H1 (cell line): ENCODE data around the gene CDKN1B. TPM values are rescaled to one million over a fixed set of nuclear protein-coding genes. Genes with fewer than 3 reads are reported as not detected.
A peak's percentile ranks its signal among the peaks of the same experiment; 100 is the strongest.

Experiments used
- ASH2L ChIP-seq: fragments of 200-600, 300-600 bp; sonication (generic); IDR thresholded peaks from one replicate; pipeline ENCODE4 v1.7.1; 2017; ENCODE audit warnings: low read length
- ATF3 ChIP-seq: IDR thresholded peaks from 2 replicates; pipeline ENCODE4 v1.6.1; 2011; ENCODE audit warnings: low read depth, mild to moderate bottlenecking, low read length; ENCODE audit not compliant: insufficient read depth
- BCL11A ChIP-seq, 2 experiments: IDR thresholded peaks; one replicate each; pipeline ENCODE4 v1.6.1; 2011; ENCODE audit warnings: low read depth in 2 of 2, low read length in 2 of 2, mild to moderate bottlenecking in 2 of 2
- CBX8 ChIP-seq: fragments of 300-800, 300-1000 bp; sonication (generic); IDR thresholded peaks from 2 replicates; pipeline ENCODE4 v1.7.1; 2016; ENCODE audit warnings: low read depth, low read length, borderline replicate concordance
- CEBPB ChIP-seq: IDR thresholded peaks from 2 replicates; pipeline ENCODE4 v1.6.1; 2012; ENCODE audit warnings: low read depth, low read length
- CREB1 ChIP-seq: IDR thresholded peaks from 2 replicates; pipeline ENCODE4 v1.6.1; 2012; ENCODE audit warnings: inconsistent platforms
- EP300 ChIP-seq, 2 experiments: IDR thresholded peaks; 1 replicate in 1 of 2; 2 replicates in 1 of 2; pipeline ENCODE4 v1.6.1; 2011 to 2012; ENCODE audit warnings: low read depth in 2 of 2, low read length in 2 of 2, mild to moderate bottlenecking in 2 of 2, borderline replicate concordance in 1 of 2, inconsistent platforms in 1 of 2, moderate library complexity in 1 of 2
- EZH2 ChIP-seq: fragments of 200-600 bp; sonication (generic); IDR thresholded peaks from 2 replicates; pipeline ENCODE4 v1.7.1; 2012; ENCODE audit warnings: low read depth, mild to moderate bottlenecking, moderate library complexity, low read length, inconsistent platforms; ENCODE audit not compliant: severe bottlenecking
- GTF2F1 ChIP-seq: IDR thresholded peaks from 2 replicates; pipeline ENCODE4 v1.6.1; 2012; ENCODE audit warnings: low read depth, low read length, improper control_type of control experiment, borderline replicate concordance
- KDM1A ChIP-seq: fragments of 200-600, 300-600 bp; sonication (generic); IDR thresholded peaks from 2 replicates; pipeline ENCODE4 v1.7.1; 2016; ENCODE audit warnings: mild to moderate bottlenecking, low read length, borderline replicate concordance
- KDM5A ChIP-seq: fragments of 200-600 bp; IDR thresholded peaks from 2 replicates; pipeline ENCODE4 v1.7.1; 2012; ENCODE audit warnings: mild to moderate bottlenecking, low read length, inconsistent platforms, mixed read lengths
- POLR2A ChIP-seq, 2 experiments: IDR thresholded peaks; 1 replicate in 1 of 2; 2 replicates in 1 of 2; pipeline ENCODE4 v1.6.1; 2011; ENCODE audit warnings: low read depth in 2 of 2, low read length in 2 of 2, mild to moderate bottlenecking in 2 of 2; ENCODE audit errors: control extremely low read depth in 1 of 2
- POLR2AphosphoS5 ChIP-seq: IDR thresholded peaks from 2 replicates; pipeline ENCODE4 v1.6.1; 2011; ENCODE audit warnings: low read depth, low read length
- RFX5 ChIP-seq: IDR thresholded peaks from 2 replicates; pipeline ENCODE4 v1.6.1; 2011; ENCODE audit warnings: low read depth, low read length, improper control_type of control experiment, borderline replicate concordance
- RXRA ChIP-seq: IDR thresholded peaks from 2 replicates; pipeline ENCODE4 v1.6.1; 2011; ENCODE audit warnings: low read depth, mild to moderate bottlenecking, low read length, moderate library complexity; ENCODE audit not compliant: insufficient read depth
- SAP30 ChIP-seq: fragments of 300-600 bp; sonication (generic); IDR thresholded peaks from 2 replicates; pipeline ENCODE4 v1.7.1; 2012; ENCODE audit warnings: low read length, moderate library complexity, mild to moderate bottlenecking, inconsistent platforms; ENCODE audit not compliant: insufficient read depth, insufficient replicate concordance
- TAF7 ChIP-seq: optimal IDR thresholded peaks from 2 replicates; pipeline ENCODE3; 2011; ENCODE audit warnings: low read depth, mild to moderate bottlenecking, inconsistent platforms, low read length, moderate library complexity, borderline replicate concordance
- TCF12 ChIP-seq: IDR thresholded peaks from 2 replicates; pipeline ENCODE4 v1.6.1; 2011; ENCODE audit warnings: low read depth, mild to moderate bottlenecking, low read length
- TEAD4 ChIP-seq: IDR thresholded peaks from 2 replicates; pipeline ENCODE4 v1.6.1; 2012; ENCODE audit warnings: low read depth, low read length, inconsistent platforms, mixed read lengths
- ZNF274 ChIP-seq: IDR thresholded peaks from 2 replicates; pipeline ENCODE4 v1.7.0; 2012; ENCODE audit warnings: low read length, borderline replicate concordance; ENCODE audit errors: extremely low read depth
- polyA plus RNA-seq, 7 experiments: library from polyadenylated mRNA; depleted of rRNA in 3 of 7; stranded (reverse) in 5 of 7; unstranded in 2 of 7; fragments of >200 nt in 5 of 7; fragments of 200-250 nt in 2 of 7; gene quantifications; 1 replicate in 5 of 7; 2 replicates in 1 of 7; 4 replicates in 1 of 7; pipeline versions ENCODE4 v1.2.1 to v1.2.3, GENCODE V29; 2011 to 2013; ENCODE audit warnings: missing spikeins in 2 of 7, mixed read lengths in 2 of 7
- total RNA-seq: library from RNA; stranded (reverse); fragmentation: NEBNext Ultra II Directional; extraction: Animal tissue kit (Norgen Biotek cat#: 25700); gene quantifications from 2 replicates; pipeline ENCODE4 v1.2.1, GENCODE V29; 2021
- TF ChIP-seq, protein P1 (sequence below), 3 experiments: IDR thresholded peaks; 1 replicate in 2 of 3; 2 replicates in 1 of 3; pipeline versions ENCODE4 v1.5.1 to v1.6.1; 2011; ENCODE audit warnings: low read length in 3 of 3, mild to moderate bottlenecking in 3 of 3, inconsistent platforms in 2 of 3, low read depth in 1 of 3, moderate library complexity in 1 of 3; ENCODE audit not compliant: insufficient read depth in 1 of 3; ENCODE audit errors: control extremely low read depth in 1 of 3
- TF ChIP-seq, protein P2 (sequence below): IDR thresholded peaks from 2 replicates; pipeline ENCODE4 v1.6.1; 2012; ENCODE audit warnings: inconsistent platforms

The CDKN1B gene
- total and polyA plus RNA-seq, 2 of the 8 experiments (the other 6 are each of a cell fraction or from before 2014, with no cell fraction given), result 6.5 to 27.2 TPM

DNA sequence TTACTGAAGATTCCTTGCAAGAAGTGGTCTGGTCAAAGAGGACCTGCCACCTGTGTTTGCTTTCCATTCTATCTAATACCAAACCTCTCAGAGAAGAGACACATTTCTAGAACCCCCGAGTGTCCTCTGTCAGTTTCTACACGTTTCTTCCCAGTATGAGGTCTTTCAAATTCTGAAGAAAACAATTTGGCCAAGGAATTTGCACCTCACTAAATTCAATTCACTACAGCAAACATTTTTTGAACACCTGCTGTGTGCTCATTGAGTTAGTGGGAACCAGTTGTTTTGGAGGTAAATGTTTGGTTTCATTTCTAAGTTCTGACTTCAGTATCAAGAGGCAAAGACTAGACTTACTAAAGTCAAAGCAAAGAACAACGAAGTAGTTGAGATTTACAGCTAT lies 40.6 kb upstream of the CDKN1B start (continued):
- TF ChIP-seq EZH2 (no peak), ATF3 (no peak), GTF2F1 (no peak), KDM5A (no peak), POLR2A (IDR thresholded peaks at IDR 0.05; ENCODE audit: control extremely low read depth in 1 of 2, low read depth in 2 of 2, low read length in 2 of 2) (no peak), RFX5 (no peak), SAP30 (no peak), TAF7 (no peak), CBX8 (no peak), KDM1A (no peak), ASH2L (no peak), ZNF274 (no peak), TEAD4 (peak; percentile 70; the same call in 1 of the 2 replicates), CEBPB (no peak), POLR2AphosphoS5 (no peak), TCF12 (no peak), RXRA (no peak), BCL11A (IDR thresholded peaks at IDR 0.05; ENCODE audit: low read depth in 2 of 2, low read length in 2 of 2) (no peak), EP300 (IDR thresholded peaks at IDR 0.05; ENCODE audit: borderline replicate concordance in 1 of 2, low read depth in 2 of 2, low read length in 2 of 2) (peak in 1 of 2 experiments; percentile 91; a peak in 1 of 3 replicates), CREB1 (peak; percentile 11; the same call in 1 of the 2 replicates)
- TF ChIP-seq, protein P1, sequence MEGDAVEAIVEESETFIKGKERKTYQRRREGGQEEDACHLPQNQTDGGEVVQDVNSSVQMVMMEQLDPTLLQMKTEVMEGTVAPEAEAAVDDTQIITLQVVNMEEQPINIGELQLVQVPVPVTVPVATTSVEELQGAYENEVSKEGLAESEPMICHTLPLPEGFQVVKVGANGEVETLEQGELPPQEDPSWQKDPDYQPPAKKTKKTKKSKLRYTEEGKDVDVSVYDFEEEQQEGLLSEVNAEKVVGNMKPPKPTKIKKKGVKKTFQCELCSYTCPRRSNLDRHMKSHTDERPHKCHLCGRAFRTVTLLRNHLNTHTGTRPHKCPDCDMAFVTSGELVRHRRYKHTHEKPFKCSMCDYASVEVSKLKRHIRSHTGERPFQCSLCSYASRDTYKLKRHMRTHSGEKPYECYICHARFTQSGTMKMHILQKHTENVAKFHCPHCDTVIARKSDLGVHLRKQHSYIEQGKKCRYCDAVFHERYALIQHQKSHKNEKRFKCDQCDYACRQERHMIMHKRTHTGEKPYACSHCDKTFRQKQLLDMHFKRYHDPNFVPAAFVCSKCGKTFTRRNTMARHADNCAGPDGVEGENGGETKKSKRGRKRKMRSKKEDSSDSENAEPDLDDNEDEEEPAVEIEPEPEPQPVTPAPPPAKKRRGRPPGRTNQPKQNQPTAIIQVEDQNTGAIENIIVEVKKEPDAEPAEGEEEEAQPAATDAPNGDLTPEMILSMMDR (IDR thresholded peaks at IDR 0.05; ENCODE audit: control extremely low read depth in 1 of 3, insufficient read depth in 1 of 3, low read depth in 1 of 3, low read length in 3 of 3), result no peak
- TF ChIP-seq, protein P2, sequence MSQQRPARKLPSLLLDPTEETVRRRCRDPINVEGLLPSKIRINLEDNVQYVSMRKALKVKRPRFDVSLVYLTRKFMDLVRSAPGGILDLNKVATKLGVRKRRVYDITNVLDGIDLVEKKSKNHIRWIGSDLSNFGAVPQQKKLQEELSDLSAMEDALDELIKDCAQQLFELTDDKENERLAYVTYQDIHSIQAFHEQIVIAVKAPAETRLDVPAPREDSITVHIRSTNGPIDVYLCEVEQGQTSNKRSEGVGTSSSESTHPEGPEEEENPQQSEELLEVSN, result no peak
